GM12801 (cell line): Measurements from ENCODE around the gene CRAMP1.

Source experiments
- CTCF ChIP-seq: IDR thresholded peaks from one replicate; pipeline ENCODE4 v1.5.1; 2011; ENCODE audit warnings: control low read depth; ENCODE audit not compliant: insufficient read length; ENCODE audit errors: extremely low read depth

The CRAMP1 gene

DNA sequence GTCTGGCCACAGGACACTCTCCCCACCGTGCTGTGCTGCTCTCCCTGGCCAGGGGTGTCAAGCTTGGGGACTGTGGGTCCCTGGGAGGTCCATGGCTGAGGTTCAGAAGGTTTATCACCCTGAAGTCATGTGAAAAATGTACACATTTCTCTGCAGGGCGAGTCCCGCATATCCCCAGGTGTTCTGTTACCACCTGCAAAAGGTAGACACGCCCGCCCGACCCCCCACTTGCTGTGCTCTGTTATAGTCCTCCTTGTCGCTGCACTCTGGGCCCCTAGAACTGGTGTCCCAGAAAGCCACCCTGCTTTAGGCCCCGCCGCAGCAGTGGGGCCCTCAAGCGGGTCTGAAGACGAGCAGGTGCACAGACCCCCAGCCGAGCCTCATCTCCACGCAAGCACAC is 77.7 kb downstream of the CRAMP1 start:
- no peak for TF ChIP-seq CTCF

- no peak for TF ChIP-seq CTCF
Observed at GRCh38 chr16:1690810-1691209, 78.7 kb downstream of the CRAMP1 start.

DNA sequence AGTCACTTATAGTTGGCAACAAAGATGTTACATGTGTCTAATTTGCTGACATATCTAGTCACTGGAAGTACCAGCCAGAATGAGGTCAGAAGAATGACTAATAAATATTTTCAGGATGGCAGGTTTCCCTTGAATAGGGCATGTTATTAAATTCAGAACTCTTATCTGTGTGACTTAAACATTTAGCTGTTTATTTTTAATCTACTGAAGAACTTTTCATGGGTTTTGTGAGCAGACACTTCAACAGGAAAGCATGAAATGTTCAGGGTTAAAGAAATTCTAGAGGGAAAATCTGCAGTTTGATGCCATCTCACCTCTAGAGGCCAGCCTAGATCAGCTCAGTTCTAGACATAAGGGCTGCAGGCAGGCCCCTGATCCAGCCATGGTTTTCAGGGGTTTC is 79.1 kb downstream of the CRAMP1 start:
- TF ChIP-seq CTCF: no peak

DNA sequence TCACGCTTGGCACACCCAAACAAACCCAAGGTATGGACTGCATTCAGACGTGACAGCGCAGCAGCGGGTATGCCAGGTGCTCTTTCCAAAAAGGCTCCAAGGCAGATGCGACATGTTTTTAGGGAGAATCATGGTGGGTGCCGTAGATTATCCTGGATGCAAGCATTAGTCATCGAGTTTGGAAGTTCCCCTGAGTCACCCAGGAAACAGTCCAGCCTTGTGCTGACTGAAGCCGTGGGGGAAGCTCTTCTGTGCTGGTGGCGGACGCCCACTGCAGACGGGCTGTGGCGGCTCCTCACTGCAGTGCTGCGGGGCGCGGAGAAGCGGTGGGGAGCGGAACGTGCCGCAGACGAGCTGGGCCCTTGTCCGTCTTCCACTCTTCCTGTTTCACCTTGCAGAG is 79.8 kb downstream of the CRAMP1 start:
- TF ChIP-seq CTCF: no peak

- no peak for TF ChIP-seq CTCF
Observed at GRCh38 chr16:1696863-1697262, 84.7 kb downstream of the CRAMP1 start.

DNA sequence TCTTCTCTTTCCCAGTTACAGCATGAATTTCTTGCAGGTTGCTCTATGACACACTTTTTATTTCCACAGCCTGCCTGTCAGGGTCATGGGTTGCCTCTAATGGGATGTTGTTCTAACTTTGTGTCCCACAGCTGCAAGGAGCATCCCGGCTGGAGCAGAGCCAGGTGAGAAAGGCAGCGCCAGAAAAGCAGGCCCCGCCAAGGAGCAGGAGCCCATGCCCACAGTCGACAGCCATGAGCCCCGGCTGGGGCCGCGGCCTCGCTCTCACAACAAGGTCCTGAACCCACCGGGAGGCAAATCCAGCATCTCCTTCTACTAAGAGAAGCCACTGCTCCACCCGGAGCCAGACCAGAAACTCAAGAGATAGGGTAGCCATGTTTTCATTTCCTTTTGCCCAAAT is 86.5 kb downstream of the CRAMP1 start:
- no peak for TF ChIP-seq CTCF

DNA sequence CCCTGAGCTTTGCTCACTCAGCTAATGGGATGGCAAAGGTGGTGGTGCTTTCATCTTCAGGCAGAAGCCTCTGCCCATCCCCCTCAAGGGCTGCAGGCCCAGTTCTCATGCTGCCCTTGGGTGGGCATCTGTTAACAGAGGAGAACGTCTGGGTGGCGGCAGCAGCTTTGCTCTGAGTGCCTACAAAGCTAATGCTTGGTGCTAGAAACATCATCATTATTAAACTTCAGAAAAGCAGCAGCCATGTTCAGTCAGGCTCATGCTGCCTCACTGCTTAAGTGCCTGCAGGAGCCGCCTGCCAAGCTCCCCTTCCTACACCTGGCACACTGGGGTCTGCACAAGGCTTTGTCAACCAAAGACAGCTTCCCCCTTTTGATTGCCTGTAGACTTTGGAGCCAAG is 88.1 kb downstream of the CRAMP1 start:
- TF ChIP-seq CTCF: no peak

GRCh38 chr16:1701216-1701878 is 89.2 kb downstream of the CRAMP1 start:
- no peak for TF ChIP-seq CTCF
